GM18858 (cell line): ENCODE data around the gene EXOC5.

Experiments
- ATAC-seq: cut with Tn5 transposase; IDR thresholded peaks from one replicate; pipeline ENCODE4 v1.9.1; 2021; ENCODE audit not compliant: unreplicated experiment

The EXOC5 gene

GRCh38 chr14:57168138-57168679 is 100.5 kb downstream of the EXOC5 start:
- no peak for ATAC-seq

GRCh38 chr14:57161583-57162234 is 107.0 kb downstream of the EXOC5 start:
- ATAC-seq: no peak

- no peak for ATAC-seq
These were observed 108.4 kb downstream of the EXOC5 start for GRCh38 chr14:57160333-57160732.

GRCh38 chr14:57153286-57153685 is 115.4 kb downstream of the EXOC5 start:
- no peak for ATAC-seq
